CD4-positive, alpha-beta T cell treated with Interleukin-10 for 1 hour (primary cell): Measurements from ENCODE around the gene SPDYA.

Experiments
- DNase-seq: peaks from one replicate; pipeline ENCODE4 v3.0.0-alpha.2; 2020

SPDYA gene

GRCh38 chr2:28833740-28834470 lies 23.3 kb downstream of the SPDYA start:
- no peak for DNase-seq

GRCh38 chr2:28835781-28836180 lies 25.1 kb downstream of the SPDYA start:
- no peak for DNase-seq

- DNase-seq: no peak
Observed at GRCh38 chr2:28838971-28839370, 28.3 kb downstream of the SPDYA start.

- no peak for DNase-seq
Observed at GRCh38 chr2:28842042-28842441, 31.4 kb downstream of the SPDYA start.

GRCh38 chr2:28855193-28855592 lies 44.6 kb downstream of the SPDYA start:
- DNase-seq: no peak

GRCh38 chr2:28855977-28856376 lies 45.3 kb downstream of the SPDYA start:
- DNase-seq: no peak

- no peak for DNase-seq
Observed at GRCh38 chr2:28868611-28869010, 58.0 kb downstream of the SPDYA start.

- DNase-seq: no peak
Observed at GRCh38 chr2:28869494-28870145, 59.0 kb downstream of the SPDYA start.

GRCh38 chr2:28870146-28870891 lies 59.7 kb downstream of the SPDYA start, which contains the start of gene TRMT61B:
TRMT61B (minus strand) TSS chr2:28870309; CDS start chr2:28870277, 32 bp downstream.
- DNase-seq: peak; percentile 96

GRCh38 chr2:28871620-28872019 lies 61.0 kb downstream of the SPDYA start:
- DNase-seq: no peak

GRCh38 chr2:28880193-28880592 lies 69.6 kb downstream of the SPDYA start:
- no peak for DNase-seq

GRCh38 chr2:28893488-28893887 lies 82.9 kb downstream of the SPDYA start:
- no peak for DNase-seq

GRCh38 chr2:28894470-28895188 lies 84.0 kb downstream of the SPDYA start, which contains the start of gene WDR43:
WDR43 (plus strand) TSS chr2:28894667; CDS start chr2:28894699, 32 bp downstream.
- peak; percentile 98 for DNase-seq

- DNase-seq: peak; percentile 30
Observed at GRCh38 chr2:28895189-28895893, 84.7 kb downstream of the SPDYA start.

- DNase-seq: no peak
Observed at GRCh38 chr2:28896906-28897305, 86.3 kb downstream of the SPDYA start.

- DNase-seq: no peak
Observed at GRCh38 chr2:28898048-28898447, 87.4 kb downstream of the SPDYA start.
